ENCODE results near the gene VAT1L. TPM values are rescaled to one million over a fixed set of nuclear protein-coding genes. Genes with fewer than 3 reads are reported as not detected.

The VAT1L gene
- total RNA-seq, 1 experiment from 2014 or later: 0.10 TPM

DNA sequence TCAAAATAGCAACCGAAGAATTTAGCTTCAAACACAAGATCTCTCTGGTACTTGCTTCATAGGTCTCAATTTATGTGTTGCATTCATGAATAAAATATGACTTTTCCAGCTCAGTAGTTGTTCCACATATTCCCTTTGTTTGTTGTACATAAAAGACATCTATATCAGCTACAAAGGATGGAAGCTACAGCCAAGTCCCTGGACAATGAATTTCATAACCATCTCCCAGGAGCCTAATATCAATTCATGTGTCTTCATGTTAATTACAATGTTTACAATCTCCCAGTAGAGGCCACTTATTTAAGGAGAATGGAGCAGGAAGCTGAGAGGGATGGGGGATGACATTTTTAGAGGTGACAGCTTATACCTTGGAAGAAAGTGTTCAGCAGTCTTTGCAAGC lies 237.3 kb downstream of the VAT1L start (continued):
- TF ChIP-seq, protein P1, sequence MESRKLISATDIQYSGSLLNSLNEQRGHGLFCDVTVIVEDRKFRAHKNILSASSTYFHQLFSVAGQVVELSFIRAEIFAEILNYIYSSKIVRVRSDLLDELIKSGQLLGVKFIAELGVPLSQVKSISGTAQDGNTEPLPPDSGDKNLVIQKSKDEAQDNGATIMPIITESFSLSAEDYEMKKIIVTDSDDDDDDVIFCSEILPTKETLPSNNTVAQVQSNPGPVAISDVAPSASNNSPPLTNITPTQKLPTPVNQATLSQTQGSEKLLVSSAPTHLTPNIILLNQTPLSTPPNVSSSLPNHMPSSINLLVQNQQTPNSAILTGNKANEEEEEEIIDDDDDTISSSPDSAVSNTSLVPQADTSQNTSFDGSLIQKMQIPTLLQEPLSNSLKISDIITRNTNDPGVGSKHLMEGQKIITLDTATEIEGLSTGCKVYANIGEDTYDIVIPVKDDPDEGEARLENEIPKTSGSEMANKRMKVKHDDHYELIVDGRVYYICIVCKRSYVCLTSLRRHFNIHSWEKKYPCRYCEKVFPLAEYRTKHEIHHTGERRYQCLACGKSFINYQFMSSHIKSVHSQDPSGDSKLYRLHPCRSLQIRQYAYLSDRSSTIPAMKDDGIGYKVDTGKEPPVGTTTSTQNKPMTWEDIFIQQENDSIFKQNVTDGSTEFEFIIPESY (IDR thresholded peaks at IDR 0.05; ENCODE audit: extremely low read depth, insufficient replicate concordance, low read length): no peak

DNA sequence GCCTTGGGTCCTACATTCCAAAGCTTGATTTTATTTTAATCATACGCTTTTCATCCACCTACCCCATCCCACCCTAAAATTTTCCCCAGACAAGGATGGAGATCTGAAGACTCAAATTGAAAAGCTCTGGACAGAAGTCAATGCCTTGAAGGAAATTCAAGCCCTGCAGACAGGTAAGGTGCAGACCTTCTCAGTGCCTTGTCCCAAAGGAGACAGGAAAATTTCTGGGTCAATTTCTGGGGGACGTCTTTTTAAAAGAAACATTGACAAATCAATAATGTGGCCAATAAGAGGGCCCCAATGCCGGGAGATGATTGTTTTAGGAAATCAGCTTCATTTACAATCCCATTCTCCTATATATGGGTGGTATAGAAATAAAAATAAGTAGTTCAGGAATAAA lies 239.7 kb downstream of the VAT1L start:
- Histone ChIP-seq H3K9ac (ENCODE audit: low read length) (no peak overlapping the region), H3K4me3 (replicated peaks in 1 of 2; ENCODE audit: low read depth in 1 of 2, low read length in 2 of 2) (no peak overlapping the region), H3K36me3 (ENCODE audit: control insufficient read depth in 1 of 2, insufficient read depth in 2 of 2, low read length in 2 of 2) (no peaks in the 10 kb centered on the region), H3K4me1 (ENCODE audit: control insufficient read depth in 1 of 2, insufficient read depth in 2 of 2, low read length in 2 of 2) (no peaks in the 10 kb centered on the region), H3K4me2 (ENCODE audit: low read length) (no peak overlapping the region), H3K27me3 (ENCODE audit: insufficient read depth, low read length) (peaks cover 17% of the 10 kb centered on the region; the same call in 1 of the 2 replicates), H4K20me1 (ENCODE audit: insufficient read depth) (no peaks in the 10 kb centered on the region), H3K9me2 (ENCODE audit: insufficient read depth) (no peaks in the 10 kb centered on the region), H3K79me2 (ENCODE audit: insufficient read depth, low read length) (no peaks in the 10 kb centered on the region), H2AFZ (ENCODE audit: low read depth, low read length, poor library complexity, severe bottlenecking) (no peak overlapping the region), H3K27ac (ENCODE audit: low read depth, low read length) (no peak overlapping the region), H3K9me3 (ENCODE audit: control insufficient read depth in 1 of 2, insufficient read depth in 1 of 2, low read depth in 1 of 2, low read length in 2 of 2) (no peaks in the 10 kb centered on the region)
- CTCF ChIA-PET: no interaction called here
- no TSS peak for BruUV-seq (replicated peaks)
- POLR2A ChIA-PET: no interaction called here
- ATAC-seq (no peak), DNase-seq (ENCODE audit: low read depth, low spot score) (no peak)
- TF ChIP-seq EZH2 (IDR thresholded peaks at IDR 0.05) (no peak), JUND (IDR thresholded peaks at IDR 0.05) (no peak), EGR1 (IDR thresholded peaks at IDR 0.05; ENCODE audit: low read depth) (no peak), SRF (IDR thresholded peaks at IDR 0.05; ENCODE audit: low read depth) (no peak), SIN3A (IDR thresholded peaks at IDR 0.05; ENCODE audit: low read depth) (no peak), ZFX (IDR thresholded peaks at IDR 0.05) (no peak), CBX3 (IDR thresholded peaks at IDR 0.05; ENCODE audit: low read depth) (no peak), POLR2AphosphoS5 (IDR thresholded peaks at IDR 0.05; ENCODE audit: low read depth, low read length) (no peak), TCF7L2 (IDR thresholded peaks at IDR 0.05; ENCODE audit: borderline replicate concordance, extremely low read depth, insufficient read depth, insufficient read length) (no peak), FOSL1 (IDR thresholded peaks at IDR 0.05; ENCODE audit: low read depth) (no peak), EZH2phosphoT487 (IDR thresholded peaks at IDR 0.05; ENCODE audit: borderline replicate concordance) (no peak)
- TF ChIP-seq, protein P2, sequence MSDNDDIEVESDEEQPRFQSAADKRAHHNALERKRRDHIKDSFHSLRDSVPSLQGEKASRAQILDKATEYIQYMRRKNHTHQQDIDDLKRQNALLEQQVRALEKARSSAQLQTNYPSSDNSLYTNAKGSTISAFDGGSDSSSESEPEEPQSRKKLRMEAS (IDR thresholded peaks at IDR 0.05): no peak
- TF ChIP-seq, protein P3, sequence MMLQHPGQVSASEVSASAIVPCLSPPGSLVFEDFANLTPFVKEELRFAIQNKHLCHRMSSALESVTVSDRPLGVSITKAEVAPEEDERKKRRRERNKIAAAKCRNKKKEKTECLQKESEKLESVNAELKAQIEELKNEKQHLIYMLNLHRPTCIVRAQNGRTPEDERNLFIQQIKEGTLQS (IDR thresholded peaks at IDR 0.05): no peak
- intact Hi-C loops (cut with micrococcal nuclease): no loop called here
- RAD21 ChIA-PET (ENCODE audit: low non-redundant PET in 1 of 2, low total read pairs in 2 of 2, uncharacterized antibody in 2 of 2, unreplicated experiment in 2 of 2): no interaction called here

Other genes starting within 250 kb of the VAT1L start
- gene NUDT7, start 66.0 kb upstream of the VAT1L start, total RNA-seq (2021; ENCODE audit: unreplicated experiment): 5.2 TPM
- gene CLEC3A, start 234.0 kb downstream of the VAT1L start, total RNA-seq (2021; ENCODE audit: unreplicated experiment): not detected